Adipocyte (in vitro differentiated cells): ENCODE results near the gene QDPR.
"Not testable (repeated sequence)": the region's sequence is repeated elsewhere in the genome, so short reads cannot be mapped to it uniquely, and the experiment has no call there.

ENCODE experiments used
- DNase-seq: peaks from one replicate; pipeline ENCODE4 v3.0.0-alpha.2; 2015; ENCODE audit warnings: low read depth
- H3K27me3 ChIP-seq: replicated peaks from 2 replicates; pipeline ENCODE4 v1.7.0; 2013; ENCODE audit warnings: mild to moderate bottlenecking, low read length, moderate library complexity; ENCODE audit not compliant: control insufficient read depth, insufficient read depth
- H3K36me3 ChIP-seq: 2 replicates; pipeline ENCODE4 v1.7.0; 2013; ENCODE audit warnings: low read length, mild to moderate bottlenecking, moderate library complexity; ENCODE audit not compliant: control insufficient read depth, insufficient read depth, severe bottlenecking
- H3K4me1 ChIP-seq: 2 replicates; pipeline ENCODE4 v1.7.0; 2013; ENCODE audit warnings: mild to moderate bottlenecking, low read length, moderate library complexity; ENCODE audit not compliant: control insufficient read depth, insufficient read depth
- H3K4me3 ChIP-seq: 2 replicates; pipeline ENCODE4 v1.7.0; 2013; ENCODE audit warnings: mild to moderate bottlenecking, low read length, moderate library complexity
- H3K9ac ChIP-seq: 2 replicates; pipeline ENCODE4 v1.7.0; 2013; ENCODE audit warnings: mild to moderate bottlenecking, low read length, moderate library complexity
- H3K9me3 ChIP-seq: 2 replicates; pipeline ENCODE4 v1.7.0; 2013; ENCODE audit warnings: mild to moderate bottlenecking, low read length, moderate library complexity; ENCODE audit not compliant: control insufficient read depth

Gene QDPR

DNA sequence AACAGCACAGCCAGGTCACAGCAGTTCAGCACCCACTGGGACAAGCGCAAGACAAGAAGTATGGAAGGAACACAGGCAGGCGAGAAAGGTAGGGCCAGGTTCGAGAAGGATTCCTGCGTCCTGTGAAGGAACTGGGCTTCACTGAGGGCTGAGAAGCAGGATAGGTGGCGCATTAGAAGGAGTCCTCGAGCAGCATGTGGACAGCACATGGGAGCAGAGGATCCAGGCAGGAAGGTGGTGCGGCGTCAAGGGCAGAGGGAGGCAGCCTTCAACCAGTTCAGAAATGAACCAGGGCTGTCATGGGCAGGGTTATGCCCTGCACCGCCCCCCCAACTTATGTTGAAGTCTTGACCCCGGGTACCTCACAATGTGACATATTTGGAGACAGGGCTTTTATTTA is 34.3 kb upstream of the QDPR start:
- no peaks in the 10 kb centered on the region for H3K36me3 ChIP-seq
- no peak overlapping the region for H3K4me3 ChIP-seq
- H3K4me1 ChIP-seq, result peaks cover 3% of the 10 kb centered on the region
- no peaks in the 10 kb centered on the region for H3K27me3 ChIP-seq
- H3K9ac ChIP-seq, result no peak overlapping the region
- H3K9me3 ChIP-seq, result no peaks in the 10 kb centered on the region
- no peak for DNase-seq

DNA sequence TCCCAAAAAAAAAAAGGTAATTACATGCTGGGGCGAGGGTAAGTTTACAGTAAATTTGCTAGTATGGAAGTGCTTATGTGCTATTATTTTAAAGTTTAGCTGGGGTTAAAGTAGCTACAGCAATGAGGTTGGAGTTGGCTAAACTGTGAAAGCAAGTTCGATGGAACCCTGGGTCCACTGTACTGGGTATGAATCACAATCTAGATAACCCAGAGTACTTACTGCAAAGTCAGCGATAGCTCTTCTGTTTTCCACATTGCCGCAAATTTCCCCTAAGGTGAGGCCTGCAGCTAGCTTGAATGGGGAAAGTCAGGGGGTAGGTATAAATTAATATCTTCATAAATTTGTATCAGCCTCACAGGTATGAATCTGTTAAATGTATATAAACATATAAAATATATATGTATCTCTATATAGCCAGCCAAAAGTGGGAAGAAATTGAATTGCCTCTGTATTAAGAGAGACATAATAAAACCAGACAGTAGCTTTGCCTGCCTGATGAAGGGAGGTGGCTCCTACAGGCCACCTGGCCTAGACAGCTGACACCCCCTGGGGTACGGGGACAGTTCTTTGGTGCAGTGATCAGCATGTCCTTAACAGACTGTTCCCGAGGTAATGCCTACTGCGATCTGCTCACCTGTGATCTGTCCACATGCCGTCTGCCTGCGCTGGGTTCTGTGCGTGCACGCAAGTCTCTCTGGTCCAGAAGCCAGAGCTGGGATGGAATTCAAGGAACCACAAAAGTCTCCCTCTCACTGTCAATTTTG is 33.7 kb upstream of the QDPR start:
- H3K9me3 ChIP-seq, result no peaks in the 10 kb centered on the region
- H3K4me1 ChIP-seq, result peaks cover 3% of the 10 kb centered on the region
- H3K27me3 ChIP-seq, result peaks cover 2% of the 10 kb centered on the region
- H3K9ac ChIP-seq, result no peak overlapping the region
- no peaks in the 10 kb centered on the region for H3K36me3 ChIP-seq
- no peak for DNase-seq
- no peak overlapping the region for H3K4me3 ChIP-seq

GRCh38 chr4:17544831-17545234 is 32.9 kb upstream of the QDPR start:
- Histone ChIP-seq H3K4me3 (no peak overlapping the region), H3K27me3 (peaks cover 3% of the 10 kb centered on the region), H3K4me1 (peaks cover 3% of the 10 kb centered on the region), H3K9ac (no peak overlapping the region), H3K36me3 (no peaks in the 10 kb centered on the region), H3K9me3 (no peaks in the 10 kb centered on the region)
- no peak for DNase-seq

DNA sequence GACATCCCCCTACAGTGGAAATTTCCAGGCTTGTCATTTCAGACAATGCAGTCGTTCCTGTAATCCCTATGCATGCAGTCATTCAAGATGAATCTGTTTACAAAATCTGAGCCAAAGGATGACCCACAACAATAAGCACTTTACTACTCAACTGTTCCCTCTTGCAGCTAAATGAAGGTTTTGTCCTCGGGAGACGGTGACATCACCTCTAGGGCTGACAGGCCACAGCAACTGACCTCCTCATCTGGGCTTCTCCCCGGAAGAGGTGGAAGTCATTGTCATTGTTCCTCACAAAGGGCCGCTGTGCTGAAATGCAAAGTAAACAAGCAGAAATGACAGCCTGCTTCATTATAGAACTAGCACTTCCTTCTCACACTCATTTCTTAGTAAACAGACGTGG is 32.3 kb upstream of the QDPR start:
- H3K4me1 ChIP-seq, result peaks cover 3% of the 10 kb centered on the region

DNA sequence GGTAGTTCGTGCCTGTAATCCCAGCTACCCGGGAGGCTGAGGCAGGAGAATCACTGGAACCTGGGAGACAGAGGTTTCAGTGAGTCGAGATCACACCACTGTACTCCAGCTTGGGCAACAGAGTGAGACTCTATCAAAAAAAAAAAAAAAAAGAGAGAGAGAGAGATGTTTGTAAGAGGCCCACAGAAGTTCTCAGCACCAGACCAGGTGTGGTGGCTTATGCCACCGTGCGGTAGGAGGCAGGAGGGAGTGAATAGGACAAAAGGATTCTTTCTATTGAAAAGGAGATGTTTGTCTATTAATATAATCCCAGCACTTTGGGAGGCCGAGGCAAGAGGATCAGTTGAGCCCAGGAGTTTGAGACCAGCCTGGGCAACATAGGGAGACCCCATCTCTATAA is 25.2 kb upstream of the QDPR start:
- H3K4me1 ChIP-seq, H3K36me3 ChIP-seq, H3K27me3 ChIP-seq, H3K4me3 ChIP-seq, H3K9ac ChIP-seq, DNase-seq, H3K9me3 ChIP-seq: not testable (repeated sequence)

More for the DNA sequence above, 32.3 kb upstream of the QDPR start:
- Histone ChIP-seq H3K9ac (no peak overlapping the region), H3K4me3 (no peak overlapping the region), H3K27me3 (peaks cover 3% of the 10 kb centered on the region), H3K36me3 (no peaks in the 10 kb centered on the region), H3K9me3 (no peaks in the 10 kb centered on the region)
- no peak for DNase-seq

DNA sequence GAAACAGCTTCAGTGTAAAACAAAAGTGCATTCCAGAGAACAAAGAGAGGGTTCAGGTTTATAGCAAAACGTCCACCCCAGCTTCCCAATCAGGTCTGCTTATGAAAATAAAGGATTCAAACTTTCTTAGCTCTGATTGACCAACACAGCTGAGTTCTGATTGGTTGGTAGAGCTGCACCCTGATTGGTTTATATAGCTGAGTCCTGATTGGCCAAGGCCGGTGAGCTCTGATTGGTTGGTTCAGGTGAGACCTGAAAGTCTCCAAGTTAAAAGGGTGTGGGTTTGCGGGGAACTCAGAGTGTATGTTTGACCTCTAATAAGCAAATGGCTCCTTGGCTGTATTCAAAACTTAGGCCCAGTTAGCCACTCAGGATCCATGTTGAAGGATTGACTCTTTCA is 24.0 kb upstream of the QDPR start:
- peaks cover 3% of the 10 kb centered on the region for H3K27me3 ChIP-seq
- H3K4me1 ChIP-seq, result peaks cover 4% of the 10 kb centered on the region
- H3K36me3 ChIP-seq, result no peaks in the 10 kb centered on the region
- H3K9me3 ChIP-seq, result no peaks in the 10 kb centered on the region
- no peak overlapping the region for H3K9ac ChIP-seq
- H3K4me3 ChIP-seq, result no peak overlapping the region
- DNase-seq, result no peak

- Histone ChIP-seq H3K4me1 (peaks cover 4% of the 10 kb centered on the region), H3K9ac (no peak overlapping the region), H3K9me3 (no peaks in the 10 kb centered on the region), H3K27me3 (no peaks in the 10 kb centered on the region), H3K4me3 (no peak overlapping the region), H3K36me3 (no peaks in the 10 kb centered on the region)
- no peak for DNase-seq
Measured at GRCh38 chr4:17535242-17535641, 23.4 kb upstream of the QDPR start.

- Histone ChIP-seq H3K4me3 (no peak overlapping the region), H3K4me1 (peaks cover 4% of the 10 kb centered on the region), H3K27me3 (no peaks in the 10 kb centered on the region), H3K36me3 (no peaks in the 10 kb centered on the region), H3K9me3 (no peaks in the 10 kb centered on the region), H3K9ac (no peak overlapping the region)
- no peak for DNase-seq
Measured at GRCh38 chr4:17534705-17535104, 22.8 kb upstream of the QDPR start.

DNA sequence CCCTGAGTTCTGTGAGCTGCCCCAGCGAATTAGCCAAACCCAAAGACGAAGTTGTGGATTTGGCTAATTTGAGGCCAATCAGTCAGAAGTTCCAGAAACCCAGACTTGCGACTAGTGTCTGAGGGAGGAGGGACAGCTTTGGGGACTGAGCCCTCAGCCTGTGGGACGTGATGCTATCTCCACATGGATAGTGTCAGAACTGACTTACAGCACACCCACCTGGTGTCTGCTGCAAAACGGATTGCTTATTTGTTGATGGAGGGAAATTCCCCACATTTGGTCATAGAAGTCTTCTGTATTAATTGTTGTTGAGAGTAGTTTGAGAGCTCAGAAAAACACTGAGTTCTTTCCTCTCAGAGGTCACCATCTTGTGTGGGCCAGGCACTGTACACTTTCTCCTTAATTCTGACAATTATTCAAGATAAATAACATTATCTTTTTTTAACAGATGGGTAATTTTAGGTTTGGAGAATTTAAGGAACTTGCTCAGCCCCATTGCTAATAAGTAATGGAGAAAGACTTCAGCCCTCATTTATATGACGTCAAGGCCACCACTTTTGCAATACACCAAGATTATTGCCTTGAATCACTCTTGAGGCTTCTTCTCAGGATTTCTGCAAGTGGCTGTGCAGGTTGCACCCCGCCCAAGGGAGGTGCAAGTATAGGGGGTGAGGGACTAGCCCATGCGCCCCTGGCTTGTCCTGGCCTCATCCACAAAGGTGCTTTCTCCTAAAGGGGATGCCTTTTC is 19.8 kb upstream of the QDPR start:
- no peak overlapping the region for H3K4me3 ChIP-seq
- H3K27me3 ChIP-seq, result peaks cover 6% of the 10 kb centered on the region
- DNase-seq, result no peak
- H3K4me1 ChIP-seq, result no peaks in the 10 kb centered on the region
- H3K36me3 ChIP-seq, result no peaks in the 10 kb centered on the region
- H3K9ac ChIP-seq, result no peak overlapping the region
- H3K9me3 ChIP-seq, result no peaks in the 10 kb centered on the region

DNA sequence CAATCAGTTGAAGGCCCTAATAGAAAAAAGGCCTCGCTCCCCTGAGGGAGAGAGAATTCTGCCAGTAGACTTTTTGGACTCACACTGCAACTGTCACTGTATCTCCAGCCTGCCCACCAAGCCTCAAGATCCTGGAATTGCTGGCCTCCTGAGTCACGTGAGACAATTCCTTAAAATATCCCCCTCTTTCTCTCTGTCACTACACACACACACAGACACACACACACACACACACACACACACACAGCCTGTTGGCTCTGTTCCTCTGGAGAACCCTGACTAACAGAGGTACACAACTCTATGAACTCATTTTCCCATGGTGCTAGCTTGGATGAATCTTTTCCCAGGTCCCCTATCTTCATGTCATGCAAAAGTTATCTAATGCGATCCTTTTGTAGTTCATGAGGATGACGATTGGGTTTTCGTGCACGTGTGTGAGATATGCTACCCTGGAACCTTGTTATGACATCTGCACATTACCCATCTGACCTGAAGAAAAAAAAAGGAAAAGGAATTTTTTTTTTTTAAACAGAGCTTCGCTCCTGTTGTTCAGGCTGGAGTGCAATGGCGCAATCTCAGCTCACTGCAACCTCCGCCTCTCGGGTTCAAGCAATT is 16.8 kb upstream of the QDPR start:
- no peak for DNase-seq
- Histone ChIP-seq H3K9me3 (no peaks in the 10 kb centered on the region), H3K4me1 (no peaks in the 10 kb centered on the region), H3K9ac (no peak overlapping the region), H3K4me3 (no peak overlapping the region), H3K36me3 (no peaks in the 10 kb centered on the region), H3K27me3 (peaks cover 14% of the 10 kb centered on the region)

DNA sequence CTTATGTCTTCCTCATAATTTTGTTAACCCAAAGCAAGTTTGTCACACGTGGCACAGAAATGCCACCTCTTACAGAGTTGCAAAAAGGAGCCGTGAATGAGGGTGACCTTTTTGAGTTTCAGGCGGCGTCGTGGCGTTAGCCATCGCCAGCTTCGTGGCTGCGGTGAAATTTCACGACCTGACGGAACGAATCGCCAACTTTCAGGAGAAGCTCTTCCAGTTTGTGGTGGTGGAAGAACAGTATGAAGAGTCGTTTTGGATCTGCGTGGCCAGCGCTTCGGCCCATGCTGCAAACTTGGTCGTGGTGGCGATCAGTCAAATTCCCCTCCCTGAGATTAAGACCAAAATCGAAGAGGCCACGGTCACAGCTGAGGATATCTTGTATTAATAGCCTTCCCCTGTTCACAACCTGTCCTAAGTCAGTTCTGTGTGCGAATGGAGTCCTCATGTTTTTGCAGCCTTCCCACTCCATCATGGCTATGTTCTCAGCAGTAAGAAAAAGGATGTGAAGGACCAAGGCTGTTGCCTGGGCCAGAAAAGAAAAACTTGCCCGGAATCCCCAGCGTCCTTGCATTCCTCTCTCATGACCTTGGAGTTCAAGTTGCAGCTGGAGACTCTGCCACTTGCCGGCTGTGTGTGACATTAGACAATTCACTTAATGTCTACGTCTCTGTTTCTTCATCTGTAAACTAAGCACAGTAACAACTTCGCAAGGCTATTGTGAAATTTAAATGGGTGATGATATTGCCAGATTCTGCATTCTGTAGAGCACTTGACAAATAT is 15.0 kb upstream of the QDPR start:
- no peaks in the 10 kb centered on the region for H3K4me1 ChIP-seq
- H3K9me3 ChIP-seq, result no peaks in the 10 kb centered on the region
- H3K4me3 ChIP-seq, result no peak overlapping the region
- no peak overlapping the region for H3K9ac ChIP-seq
- no peaks in the 10 kb centered on the region for H3K36me3 ChIP-seq
- no peak for DNase-seq
- H3K27me3 ChIP-seq, result peaks cover 20% of the 10 kb centered on the region
